Measurements from ENCODE around the gene PIAS4. TPM values are rescaled to one million over a fixed set of nuclear protein-coding genes. Genes with fewer than 3 reads are reported as not detected.

Gene PIAS4
- total and polyA plus RNA-seq, 2 of the 13 experiments (the other 11 are each of a cell fraction or from before 2014, with no cell fraction given), result 9.0 to 20.1 TPM

DNA sequence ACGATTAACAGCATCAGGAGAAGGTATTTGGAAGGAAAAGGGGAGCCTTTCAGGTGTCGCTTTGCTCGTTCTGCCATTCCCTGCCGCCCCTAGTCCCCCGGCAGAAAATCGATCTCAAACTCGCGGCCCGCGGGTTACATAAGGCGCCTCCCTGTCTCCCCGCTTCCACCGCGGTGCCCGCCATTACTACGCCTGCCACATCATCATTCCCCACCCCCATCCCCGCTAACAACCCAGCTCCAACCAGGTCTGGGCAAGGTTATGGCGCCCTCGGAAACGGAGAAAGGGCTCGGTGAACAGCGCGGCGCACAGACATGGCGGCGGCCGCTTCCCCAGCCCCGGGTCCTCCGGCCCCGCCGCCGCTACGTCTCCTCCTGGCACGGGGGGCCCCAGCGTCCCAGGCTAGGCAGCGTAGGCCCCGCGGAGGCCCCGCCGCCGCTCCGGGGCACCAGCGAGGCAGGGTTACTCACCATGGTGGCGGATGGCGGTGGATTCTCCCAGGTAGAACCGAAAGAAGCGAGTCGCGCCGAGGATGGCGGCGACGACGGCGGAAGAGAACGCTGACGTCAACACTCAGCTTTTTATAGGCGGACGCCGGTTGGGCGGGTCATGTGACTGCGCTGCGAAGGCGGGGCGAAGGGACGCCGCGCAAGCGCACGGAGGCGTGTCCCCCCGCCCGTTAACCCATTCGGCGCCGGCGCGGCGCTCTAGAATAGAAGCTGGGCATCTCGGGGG is 22.5 kb upstream of the PIAS4 start, which contains the start of gene EEF2 (continued):
- TF ChIP-seq ZNF142 (CRISPR knock-in tag; IDR thresholded peaks at IDR 0.05) (peak; percentile 88; the same call in 1 of the 2 replicates), SPEN (CRISPR knock-in tag; IDR thresholded peaks at IDR 0.05; ENCODE audit: low read depth) (peak; percentile 99), ISL2 (CRISPR knock-in tag; IDR thresholded peaks at IDR 0.05) (peak; percentile 38; the same call in 1 of the 2 replicates), KMT2A (CRISPR knock-in tag; IDR thresholded peaks at IDR 0.05) (no peak), ZNF775 (CRISPR knock-in tag; IDR thresholded peaks at IDR 0.05; ENCODE audit: borderline replicate concordance) (no peak; the same call in 1 of the 2 replicates), ZNF251 (CRISPR knock-in tag; IDR thresholded peaks at IDR 0.05) (peak; percentile 65; the same call in 1 of the 2 replicates), FOXO4 (CRISPR knock-in tag; conservative IDR thresholded peaks at IDR 0.05) (no peak), ZNF670 (CRISPR knock-in tag; IDR thresholded peaks at IDR 0.05; ENCODE audit: borderline replicate concordance) (no peak), NCOA5 (CRISPR knock-in tag; IDR thresholded peaks at IDR 0.05) (no peak), SETDB1 (CRISPR knock-in tag; IDR thresholded peaks at IDR 0.05; ENCODE audit: borderline replicate concordance) (no peak), BCL6 (CRISPR knock-in tag; IDR thresholded peaks at IDR 0.05) (peak; percentile 36; the same call in 1 of the 2 replicates), ZNF225 (CRISPR knock-in tag; IDR thresholded peaks at IDR 0.05) (peak; percentile 95), NCOA2 (CRISPR knock-in tag; IDR thresholded peaks at IDR 0.05) (peak; percentile 61)
- TF ChIP-seq, protein P1, sequence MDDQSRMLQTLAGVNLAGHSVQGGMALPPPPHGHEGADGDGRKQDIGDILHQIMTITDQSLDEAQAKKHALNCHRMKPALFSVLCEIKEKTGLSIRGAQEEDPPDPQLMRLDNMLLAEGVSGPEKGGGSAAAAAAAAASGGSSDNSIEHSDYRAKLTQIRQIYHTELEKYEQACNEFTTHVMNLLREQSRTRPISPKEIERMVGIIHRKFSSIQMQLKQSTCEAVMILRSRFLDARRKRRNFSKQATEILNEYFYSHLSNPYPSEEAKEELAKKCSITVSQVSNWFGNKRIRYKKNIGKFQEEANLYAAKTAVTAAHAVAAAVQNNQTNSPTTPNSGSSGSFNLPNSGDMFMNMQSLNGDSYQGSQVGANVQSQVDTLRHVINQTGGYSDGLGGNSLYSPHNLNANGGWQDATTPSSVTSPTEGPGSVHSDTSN (CRISPR knock-in tag; IDR thresholded peaks at IDR 0.05; ENCODE audit: borderline replicate concordance), result peak; percentile 87; the same call in 1 of the 2 replicates
- TF ChIP-seq, protein P2, sequence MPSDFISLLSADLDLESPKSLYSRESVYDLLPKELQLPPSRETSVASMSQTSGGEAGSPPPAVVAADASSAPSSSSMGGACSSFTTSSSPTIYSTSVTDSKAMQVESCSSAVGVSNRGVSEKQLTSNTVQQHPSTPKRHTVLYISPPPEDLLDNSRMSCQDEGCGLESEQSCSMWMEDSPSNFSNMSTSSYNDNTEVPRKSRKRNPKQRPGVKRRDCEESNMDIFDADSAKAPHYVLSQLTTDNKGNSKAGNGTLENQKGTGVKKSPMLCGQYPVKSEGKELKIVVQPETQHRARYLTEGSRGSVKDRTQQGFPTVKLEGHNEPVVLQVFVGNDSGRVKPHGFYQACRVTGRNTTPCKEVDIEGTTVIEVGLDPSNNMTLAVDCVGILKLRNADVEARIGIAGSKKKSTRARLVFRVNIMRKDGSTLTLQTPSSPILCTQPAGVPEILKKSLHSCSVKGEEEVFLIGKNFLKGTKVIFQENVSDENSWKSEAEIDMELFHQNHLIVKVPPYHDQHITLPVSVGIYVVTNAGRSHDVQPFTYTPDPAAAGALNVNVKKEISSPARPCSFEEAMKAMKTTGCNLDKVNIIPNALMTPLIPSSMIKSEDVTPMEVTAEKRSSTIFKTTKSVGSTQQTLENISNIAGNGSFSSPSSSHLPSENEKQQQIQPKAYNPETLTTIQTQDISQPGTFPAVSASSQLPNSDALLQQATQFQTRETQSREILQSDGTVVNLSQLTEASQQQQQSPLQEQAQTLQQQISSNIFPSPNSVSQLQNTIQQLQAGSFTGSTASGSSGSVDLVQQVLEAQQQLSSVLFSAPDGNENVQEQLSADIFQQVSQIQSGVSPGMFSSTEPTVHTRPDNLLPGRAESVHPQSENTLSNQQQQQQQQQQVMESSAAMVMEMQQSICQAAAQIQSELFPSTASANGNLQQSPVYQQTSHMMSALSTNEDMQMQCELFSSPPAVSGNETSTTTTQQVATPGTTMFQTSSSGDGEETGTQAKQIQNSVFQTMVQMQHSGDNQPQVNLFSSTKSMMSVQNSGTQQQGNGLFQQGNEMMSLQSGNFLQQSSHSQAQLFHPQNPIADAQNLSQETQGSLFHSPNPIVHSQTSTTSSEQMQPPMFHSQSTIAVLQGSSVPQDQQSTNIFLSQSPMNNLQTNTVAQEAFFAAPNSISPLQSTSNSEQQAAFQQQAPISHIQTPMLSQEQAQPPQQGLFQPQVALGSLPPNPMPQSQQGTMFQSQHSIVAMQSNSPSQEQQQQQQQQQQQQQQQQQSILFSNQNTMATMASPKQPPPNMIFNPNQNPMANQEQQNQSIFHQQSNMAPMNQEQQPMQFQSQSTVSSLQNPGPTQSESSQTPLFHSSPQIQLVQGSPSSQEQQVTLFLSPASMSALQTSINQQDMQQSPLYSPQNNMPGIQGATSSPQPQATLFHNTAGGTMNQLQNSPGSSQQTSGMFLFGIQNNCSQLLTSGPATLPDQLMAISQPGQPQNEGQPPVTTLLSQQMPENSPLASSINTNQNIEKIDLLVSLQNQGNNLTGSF (CRISPR knock-in tag; IDR thresholded peaks at IDR 0.05), result 0 out of 2 replicates have a peak, but pooled peaks have one; percentile 73

Measured in HepG2 (cell line).